Thymus (tissue), 14 donors: ENCODE data around the gene PPDPF. TPM values are rescaled to one million over a fixed set of nuclear protein-coding genes. Genes with fewer than 3 reads are reported as not detected.

ENCODE experiments used
- DNase-seq, 9 donors: peaks; one replicate each; pipeline ENCODE4 v3.0.0-alpha.2; 2013; ENCODE audit warnings: low spot score in 9 of 9, low read depth in 6 of 9, missing footprints in 1 of 9
- H3K27ac ChIP-seq, 2 donors: one replicate each; pipeline ENCODE4 v1.5.1; 2013; ENCODE audit warnings: control low read depth in 1 of 2, low read depth in 1 of 2, low read length in 1 of 2, mild to moderate bottlenecking in 1 of 2, moderate library complexity in 1 of 2
- H3K27me3 ChIP-seq, 2 donors: one replicate each; pipeline ENCODE4 v1.5.1; 2013; ENCODE audit warnings: low read length in 1 of 2; ENCODE audit not compliant: control insufficient read depth in 2 of 2, insufficient read depth in 1 of 2
- H3K36me3 ChIP-seq, 2 donors: one replicate each; pipeline ENCODE4 v1.5.1; 2013; ENCODE audit warnings: low read length in 1 of 2, mild to moderate bottlenecking in 1 of 2, moderate library complexity in 1 of 2; ENCODE audit not compliant: control insufficient read depth in 2 of 2, insufficient read depth in 2 of 2
- H3K4me1 ChIP-seq, 2 donors: one replicate each; pipeline ENCODE4 v1.5.1; 2013; ENCODE audit warnings: low read length in 2 of 2; ENCODE audit not compliant: control insufficient read depth in 2 of 2, insufficient read depth in 2 of 2
- H3K4me3 ChIP-seq, 2 donors: one replicate each; pipeline ENCODE4 v1.5.1; 2013; ENCODE audit warnings: low read length in 2 of 2, control low read depth in 1 of 2, mild to moderate bottlenecking in 1 of 2
- H3K9me3 ChIP-seq, 2 donors: one replicate each; pipeline ENCODE4 v1.5.1; 2013; ENCODE audit warnings: low read length in 1 of 2, mild to moderate bottlenecking in 1 of 2; ENCODE audit not compliant: control insufficient read depth in 2 of 2, insufficient read depth in 1 of 2
- WGBS: extraction: QIAGEN DNeasy Blood & Tissue Kit; methylation state at CpG from one replicate; pipeline ENCODE4 v1.1.7; 2013; 5-methylcytosine and 5-hydroxymethylcytosine counted together
- long read RNA-seq, 10 donors: transcript quantifications; one replicate each; lab custom pipeline, GENCODE V29; 2026
- polyA plus RNA-seq: library from polyadenylated mRNA; stranded (reverse); fragments of 200-250 nt; gene quantifications from one replicate; pipeline ENCODE4 v1.2.3, GENCODE V29; 2013
- total RNA-seq: library from RNA; stranded (reverse); fragments of 120-200 nt; gene quantifications from one replicate; pipeline ENCODE4 v1.2.4, GENCODE V29; 2013
- donor health status: healthy.

Gene PPDPF, protein sequence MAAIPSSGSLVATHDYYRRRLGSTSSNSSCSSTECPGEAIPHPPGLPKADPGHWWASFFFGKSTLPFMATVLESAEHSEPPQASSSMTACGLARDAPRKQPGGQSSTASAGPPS
- 18.0 TPM for total RNA-seq
- 229 TPM for polyA plus RNA-seq
- long read RNA-seq, donor 1, transcript PPDPF-202 (4 exons, 868 nt): major isoform, 8 of 8 reads
- long read RNA-seq, donor 1, partial matches to known transcripts: 0 of 8 reads
- long read RNA-seq, donor 1, other reads (novel, unspliced or antisense): 0 of 8 reads
- long read RNA-seq, donor 2, transcript PPDPF-204 (3 exons, 478 nt): minor isoform, 9 of 117 reads
- long read RNA-seq, donor 2, transcript PPDPF-202 (4 exons, 868 nt): major isoform, 89 of 117 reads
- long read RNA-seq, donor 2, partial matches to known transcripts: 13 of 117 reads
- long read RNA-seq, donor 2, other reads (novel, unspliced or antisense): 0 of 117 reads
- long read RNA-seq, donor 3, transcript PPDPF-202 (4 exons, 868 nt): major isoform, 84 of 123 reads
- long read RNA-seq, donor 3, partial matches to known transcripts: 30 of 123 reads
- long read RNA-seq, donor 3, other reads (novel, unspliced or antisense): 0 of 123 reads
- long read RNA-seq, donor 4, transcript PPDPF-202 (4 exons, 868 nt): major isoform, 43 of 54 reads
- long read RNA-seq, donor 4, partial matches to known transcripts: 7 of 54 reads
- long read RNA-seq, donor 4, other reads (novel, unspliced or antisense): 0 of 54 reads
- long read RNA-seq, donor 5, transcript PPDPF-202 (4 exons, 868 nt): major isoform, 113 of 156 reads
- long read RNA-seq, donor 5, transcript PPDPF-204 (3 exons, 478 nt): minor isoform, 7 of 156 reads
- long read RNA-seq, donor 5, transcript PPDPF-201 (3 exons, 627 nt): minor isoform, 6 of 156 reads
- long read RNA-seq, donor 5, partial matches to known transcripts: 20 of 156 reads
- long read RNA-seq, donor 5, other reads (novel, unspliced or antisense): 8 of 156 reads
- long read RNA-seq, donor 6, transcript PPDPF-202 (4 exons, 868 nt): major isoform, 86 of 111 reads
- long read RNA-seq, donor 6, transcript PPDPF-204 (3 exons, 478 nt): minor isoform, 6 of 111 reads
- long read RNA-seq, donor 6, partial matches to known transcripts: 18 of 111 reads
- long read RNA-seq, donor 6, other reads (novel, unspliced or antisense): 0 of 111 reads
- long read RNA-seq, donor 7, transcript PPDPF-202 (4 exons, 868 nt): major isoform, 74 of 86 reads
- long read RNA-seq, donor 7, transcript PPDPF-204 (3 exons, 478 nt): minor isoform, 5 of 86 reads
- long read RNA-seq, donor 7, partial matches to known transcripts: 5 of 86 reads
- long read RNA-seq, donor 7, other reads (novel, unspliced or antisense): 0 of 86 reads
- long read RNA-seq, donor 8, transcript PPDPF-202 (4 exons, 868 nt): major isoform, 64 of 64 reads
- long read RNA-seq, donor 8, partial matches to known transcripts: 0 of 64 reads
- long read RNA-seq, donor 8, other reads (novel, unspliced or antisense): 0 of 64 reads
- long read RNA-seq, donor 9, transcript PPDPF-202 (4 exons, 868 nt): major isoform, 48 of 60 reads
- long read RNA-seq, donor 9, partial matches to known transcripts: 10 of 60 reads
- long read RNA-seq, donor 9, other reads (novel, unspliced or antisense): 0 of 60 reads
- long read RNA-seq, donor 10, transcript PPDPF-202 (4 exons, 868 nt): major isoform, 65 of 122 reads
- long read RNA-seq, donor 10, partial matches to known transcripts: 50 of 122 reads
- long read RNA-seq, donor 10, other reads (novel, unspliced or antisense): 0 of 122 reads

DNA sequence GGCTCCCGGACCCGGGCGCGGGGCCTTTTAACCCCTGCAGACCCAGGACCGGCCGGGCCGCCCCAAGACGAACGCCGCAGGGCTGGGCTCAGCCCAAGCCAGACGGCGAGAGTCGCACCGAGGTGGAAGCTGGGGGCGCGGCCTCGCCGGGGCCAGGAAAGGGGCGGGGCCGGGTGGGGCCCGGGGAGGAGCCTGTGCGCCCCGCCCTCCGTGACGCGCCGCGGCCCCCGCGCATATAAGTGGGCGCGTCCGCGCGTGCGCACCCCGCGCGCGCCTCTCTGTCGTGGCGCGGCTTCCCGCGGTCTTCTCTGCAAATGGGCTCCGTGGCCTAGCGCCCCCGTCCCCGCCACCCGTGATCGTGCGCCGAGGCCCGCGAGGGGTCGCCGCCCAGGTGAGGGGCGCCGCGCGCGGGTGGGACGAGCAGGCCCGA lies at the start of gene PPDPF:
Gene PPDPF (plus strand): TSS at position 262 of the 430 bp plus-strand sequence. CDS start 544 bp downstream, outside the sequence.
- under 1% methylated on average over 64 of the region's 64 CpGs for whole genome bisulfite sequencing
- Histone ChIP-seq H3K36me3 (peaks cover 3 to 14% of the 10 kb centered on the region in 2 donors), H3K4me1 (peaks cover 14 to 24% of the 10 kb centered on the region in 2 donors), H3K4me3 (peak within 1 kb of the TSS; percentile 70 to 95), H3K27ac (peak within 1 kb of the TSS; percentile 17 to 86), H3K27me3 (peaks cover 20 to 35% of the 10 kb centered on the region in 2 donors), H3K9me3 (peaks cover 2 to 17% of the 10 kb centered on the region in 2 donors)
- peak in 8 of 9 donors; percentile 59 to 91 (median 79) for DNase-seq

DNA sequence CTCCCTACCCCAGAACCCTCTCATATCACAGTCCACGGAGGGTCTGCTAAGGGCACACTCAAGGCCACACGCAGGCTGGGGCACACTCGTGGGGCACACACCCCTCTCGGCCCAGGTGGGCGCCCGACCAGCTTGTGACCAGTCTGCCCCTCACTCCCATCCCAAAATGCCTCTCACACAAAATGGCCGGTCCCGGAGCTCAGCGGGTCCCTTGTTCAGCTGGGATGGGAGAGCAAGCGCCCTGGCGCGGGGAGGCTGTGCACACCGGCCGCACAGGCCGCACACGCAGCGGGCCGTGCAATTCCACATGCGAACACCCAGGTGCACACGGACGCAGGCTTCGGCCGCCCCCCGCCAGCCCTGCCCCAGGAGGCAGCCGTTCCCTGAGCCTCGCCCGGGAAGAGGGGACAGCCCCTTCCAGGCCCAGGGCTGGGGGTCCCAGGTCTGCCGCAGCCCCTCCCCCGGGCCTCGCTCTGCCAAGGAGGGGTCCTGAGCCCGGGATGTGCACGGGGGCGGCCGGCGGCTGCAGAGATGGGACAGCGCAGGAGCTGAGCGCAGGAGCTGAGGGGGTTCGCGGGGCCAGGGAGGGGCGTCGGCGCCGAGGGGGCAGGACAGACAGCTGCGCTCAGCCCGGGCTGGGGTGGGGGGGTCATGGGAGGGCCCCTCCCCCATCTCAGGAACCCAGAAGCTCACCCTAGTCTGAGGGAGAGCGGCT lies 49.4 kb upstream of the PPDPF start:
- peaks cover 59 to 85% of the 10 kb centered on the region in 2 donors for H3K27me3 ChIP-seq

DNA sequence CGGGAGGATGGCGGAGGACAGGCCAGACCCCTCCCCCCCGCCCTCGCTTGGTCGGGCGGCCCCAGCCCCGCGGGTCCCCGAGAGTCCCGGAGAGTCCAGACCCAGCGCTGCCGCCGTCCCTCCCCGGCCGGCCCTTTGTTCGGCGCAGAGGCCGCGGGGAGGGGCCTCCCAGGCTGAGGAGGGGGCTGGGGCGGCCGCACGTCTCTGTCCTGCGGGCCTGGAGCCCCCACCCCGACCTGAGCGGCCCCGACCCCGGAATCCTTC lies 48.9 kb upstream of the PPDPF start:
- DNase-seq: no peak
- WGBS: 3% methylated on average over 25 of the region's 27 CpGs
- no peak overlapping the region for H3K4me3 ChIP-seq
- no peaks in the 10 kb centered on the region for H3K4me1 ChIP-seq
- no peaks in the 10 kb centered on the region for H3K36me3 ChIP-seq
- peaks cover 0 to 1% of the 10 kb centered on the region in 2 donors for H3K9me3 ChIP-seq
- H3K27me3 ChIP-seq: peaks cover 59 to 87% of the 10 kb centered on the region in 2 donors
- H3K27ac ChIP-seq: no peak overlapping the region

More for the DNA sequence above, 49.4 kb upstream of the PPDPF start:
- no peaks in the 10 kb centered on the region for H3K36me3 ChIP-seq
- peaks cover 0 to 1% of the 10 kb centered on the region in 2 donors for H3K9me3 ChIP-seq
- WGBS: 16% methylated on average over 46 of the region's 46 CpGs
- no peak overlapping the region for H3K27ac ChIP-seq
- H3K4me1 ChIP-seq: no peaks in the 10 kb centered on the region
- H3K4me3 ChIP-seq: no peak overlapping the region
- DNase-seq: no peak

DNA sequence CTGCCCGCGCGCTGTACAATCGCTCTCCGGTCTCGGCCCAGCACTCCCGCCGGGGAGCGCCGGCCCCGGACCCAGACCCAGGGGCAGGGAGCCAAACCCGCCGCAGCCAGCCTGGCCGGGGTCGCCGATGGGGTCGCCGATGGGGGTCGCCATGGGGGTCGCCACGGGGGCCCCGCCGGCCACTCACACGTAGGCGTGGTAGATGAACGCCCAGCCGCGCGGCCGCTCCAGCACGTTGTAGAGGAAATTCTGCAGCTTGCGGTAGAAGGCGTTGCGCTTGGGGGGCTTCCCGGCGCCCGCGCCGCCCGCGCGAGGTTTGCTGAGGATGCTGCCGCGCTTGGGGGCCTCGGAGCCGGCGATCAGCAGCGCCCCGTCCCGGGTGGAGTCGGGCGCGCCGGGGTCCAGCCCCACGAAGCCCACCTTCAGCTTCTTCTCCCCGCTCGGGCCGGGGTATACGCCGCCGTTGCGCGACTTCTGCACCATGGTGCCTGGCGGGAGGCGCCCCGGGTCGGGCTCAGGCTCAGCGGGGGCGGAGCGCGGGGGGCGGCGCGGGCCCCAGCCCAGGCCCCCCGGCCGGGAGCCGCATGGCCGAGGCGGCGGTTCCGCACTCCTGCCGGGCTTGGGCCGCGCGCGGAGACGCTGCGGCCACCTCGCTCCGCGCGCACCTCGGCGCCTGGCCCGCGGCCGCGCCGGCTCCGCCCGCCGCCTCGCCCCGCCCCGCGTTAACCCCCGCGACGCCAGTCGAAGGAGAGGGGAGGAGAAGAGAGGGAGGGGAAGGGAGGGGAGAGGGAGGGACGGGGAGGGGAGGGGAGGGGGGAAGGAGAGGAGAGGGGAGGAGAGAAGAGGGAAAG lies 48.4 kb upstream of the PPDPF start, which contains the start of gene KCNQ2:
Gene KCNQ2 (minus strand): TSS at position 675 of the 851 bp plus-strand sequence. CDS start 192 bp downstream, at position 483.
- Histone ChIP-seq H3K27me3 (peaks cover 59 to 88% of the 10 kb centered on the region in 2 donors), H3K9me3 (peaks cover 0 to 1% of the 10 kb centered on the region in 2 donors), H3K27ac (no peak within 1 kb of the TSS), H3K36me3 (no peaks in the 10 kb centered on the region), H3K4me3 (peak within 1 kb of the TSS in 1 of 2 donors; percentile 36), H3K4me1 (no peaks in the 10 kb centered on the region)
- under 1% methylated on average over 109 of the region's 111 CpGs for WGBS
- no peak for DNase-seq

DNA sequence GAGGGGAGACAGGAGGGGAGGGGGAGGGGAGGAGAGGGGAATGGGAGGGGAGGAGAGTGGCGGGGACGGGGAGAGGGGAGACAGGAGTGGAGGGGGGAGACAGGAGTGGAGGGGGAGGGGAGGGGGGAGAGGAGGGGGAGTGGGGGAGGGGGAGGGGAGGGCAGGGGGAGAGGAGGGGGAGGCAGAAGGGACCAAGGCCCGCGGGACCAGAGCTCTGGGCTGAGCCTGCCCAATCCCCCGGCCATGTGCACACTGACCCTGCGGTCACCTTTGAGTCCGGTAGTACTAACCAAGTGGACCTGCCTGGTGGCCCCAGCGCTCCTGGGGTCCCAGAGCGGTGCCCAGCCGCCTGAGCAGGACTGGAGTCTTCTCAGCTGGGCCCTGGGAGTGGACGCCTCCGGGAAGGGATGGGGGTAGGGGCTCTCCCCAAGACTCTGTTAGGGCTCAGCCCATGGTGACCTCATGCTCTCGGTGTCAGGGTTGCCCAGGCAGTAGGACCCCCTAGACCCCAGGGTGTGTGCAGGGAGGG lies 47.6 kb upstream of the PPDPF start:
- no peak for DNase-seq
- Histone ChIP-seq H3K36me3 (no peaks in the 10 kb centered on the region), H3K27me3 (peaks cover 59 to 90% of the 10 kb centered on the region in 2 donors), H3K4me1 (no peaks in the 10 kb centered on the region), H3K27ac (no peak overlapping the region), H3K9me3 (peaks cover 0 to 1% of the 10 kb centered on the region in 2 donors), H3K4me3 (no peak overlapping the region)
- 68% methylated on average over 11 of the region's 13 CpGs for WGBS

DNA sequence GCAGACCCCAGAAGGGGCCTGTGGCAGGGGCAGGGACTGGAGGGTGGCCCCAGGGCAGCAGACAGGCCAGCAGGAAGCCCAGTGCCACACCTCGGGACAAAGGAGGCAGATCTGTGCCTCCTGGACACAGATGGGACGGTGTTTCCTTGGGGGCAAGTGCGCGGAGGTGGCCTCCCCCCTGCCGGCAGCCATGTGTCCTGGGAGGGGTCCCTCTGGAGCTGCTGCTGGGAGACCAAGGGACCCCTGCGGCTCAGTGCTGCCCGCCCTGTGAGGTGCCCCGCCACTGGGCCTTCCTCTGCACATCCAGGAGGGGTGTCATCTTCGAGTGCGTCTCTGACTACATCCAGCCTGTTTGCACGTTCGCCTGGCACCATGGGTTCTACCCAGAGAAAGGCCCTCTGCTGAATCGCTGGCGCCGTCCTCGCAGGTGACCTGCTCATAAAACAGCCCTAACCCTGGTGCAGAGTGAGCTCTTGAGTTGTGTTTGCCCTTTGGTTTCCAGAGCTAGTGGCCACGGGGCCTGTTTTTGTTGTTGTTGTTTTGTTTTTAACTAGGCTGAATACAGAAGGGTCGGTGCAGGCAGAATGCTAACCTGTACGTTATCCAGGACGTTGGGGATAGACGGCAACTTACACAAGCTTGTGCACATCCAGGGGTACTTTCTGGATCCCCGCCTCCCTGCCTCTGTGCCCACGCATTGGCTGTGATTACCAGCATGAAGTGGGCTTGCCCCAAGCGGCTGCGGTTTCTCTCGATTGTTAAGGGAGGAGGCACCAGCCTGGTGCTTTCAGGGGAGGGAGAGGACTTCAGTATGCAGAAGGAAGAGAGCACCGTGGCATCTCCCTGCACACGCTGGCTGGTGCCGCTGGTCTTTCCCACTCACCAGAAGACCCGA lies 46.8 kb upstream of the PPDPF start:
- Histone ChIP-seq H3K36me3 (no peaks in the 10 kb centered on the region), H3K27ac (no peak overlapping the region), H3K4me3 (no peak overlapping the region), H3K9me3 (peaks cover 0 to 1% of the 10 kb centered on the region in 2 donors), H3K4me1 (no peaks in the 10 kb centered on the region), H3K27me3 (peaks cover 59 to 92% of the 10 kb centered on the region in 2 donors)
- 42% methylated on average over 30 of the region's 30 CpGs for WGBS
- no peak for DNase-seq
